GM19239 (cell line): ENCODE data around the gene KCNH6.

Experiments
- DNase-seq: peaks from one replicate; pipeline ENCODE4 v3.0.0; 2011; ENCODE audit warnings: low spot score; ENCODE audit not compliant: insufficient read length
- FAIRE-seq: peaks from 2 replicates; lab custom pipeline; 2011; peaks lifted over from hg19 to GRCh38; lab: Jason Lieb, UNC

KCNH6 gene

GRCh38 chr17:63547083-63547523 lies 23.9 kb downstream of the KCNH6 start:
- no peak for FAIRE-seq

GRCh38 chr17:63549289-63549945 lies 26.3 kb downstream of the KCNH6 start:
- no peak for FAIRE-seq

More at GRCh38 chr17:63547083-63547523, 23.9 kb downstream of the KCNH6 start:
- no peak for DNase-seq

GRCh38 chr17:63549946-63550816 lies 27.0 kb downstream of the KCNH6 start, which contains the start of gene DCAF7:
TSS of gene DCAF7 (plus strand) at chr17:63550477. CDS start at chr17:63550678, 201 bp downstream.
- FAIRE-seq (peak; percentile 97), DNase-seq (peak; percentile 97)

More at GRCh38 chr17:63549289-63549945, 26.3 kb downstream of the KCNH6 start:
- DNase-seq = no peak

GRCh38 chr17:63550817-63551639 lies 27.9 kb downstream of the KCNH6 start:
- FAIRE-seq = peak; percentile 76

GRCh38 chr17:63552211-63552610 lies 29.1 kb downstream of the KCNH6 start:
- FAIRE-seq (no peak), DNase-seq (no peak)

More at GRCh38 chr17:63550817-63551639, 27.9 kb downstream of the KCNH6 start:
- no peak for DNase-seq

- no peak for DNase-seq
- FAIRE-seq = no peak
Measured at GRCh38 chr17:63555500-63556156, 32.5 kb downstream of the KCNH6 start.

GRCh38 chr17:63557416-63557815 lies 34.3 kb downstream of the KCNH6 start:
- no peak for FAIRE-seq
- DNase-seq = no peak

GRCh38 chr17:63558441-63558840 lies 35.3 kb downstream of the KCNH6 start:
- no peak for FAIRE-seq

GRCh38 chr17:63561819-63562218 lies 38.7 kb downstream of the KCNH6 start:
- no peak for DNase-seq
- FAIRE-seq = no peak

More at GRCh38 chr17:63558441-63558840, 35.3 kb downstream of the KCNH6 start:
- DNase-seq = no peak

- DNase-seq (no peak), FAIRE-seq (no peak)
Measured at GRCh38 chr17:63563339-63563738, 40.2 kb downstream of the KCNH6 start.

- DNase-seq (no peak), FAIRE-seq (no peak)
Measured at GRCh38 chr17:63564562-63564961, 41.4 kb downstream of the KCNH6 start.

- no peak for DNase-seq
- no peak for FAIRE-seq
Measured at GRCh38 chr17:63567229-63567628, 44.1 kb downstream of the KCNH6 start.

- DNase-seq (no peak), FAIRE-seq (no peak)
Measured at GRCh38 chr17:63568563-63568962, 45.4 kb downstream of the KCNH6 start.

- DNase-seq = no peak
- FAIRE-seq = no peak
Measured at GRCh38 chr17:63571632-63572310, 48.6 kb downstream of the KCNH6 start.

GRCh38 chr17:63573634-63574033 lies 50.5 kb downstream of the KCNH6 start:
- no peak for FAIRE-seq
- no peak for DNase-seq

- no peak for FAIRE-seq
Measured at GRCh38 chr17:63578027-63578768, 55.0 kb downstream of the KCNH6 start.

GRCh38 chr17:63578769-63579111 lies 55.6 kb downstream of the KCNH6 start:
- DNase-seq (no peak), FAIRE-seq (no peak)

More at GRCh38 chr17:63578027-63578768, 55.0 kb downstream of the KCNH6 start:
- no peak for DNase-seq

GRCh38 chr17:63579633-63580032 lies 56.5 kb downstream of the KCNH6 start:
- FAIRE-seq = no peak
- DNase-seq = no peak

- DNase-seq (no peak), FAIRE-seq (no peak)
Measured at GRCh38 chr17:63587770-63588169, 64.6 kb downstream of the KCNH6 start.
